ENCODE measurements around the gene TANC1. TPM values are rescaled to one million over a fixed set of nuclear protein-coding genes. Genes with fewer than 3 reads are reported as not detected.

Gene TANC1
- total RNA-seq, 1 donor from 2014 or later: 18.5 TPM

GRCh38 chr2:159151198-159152127 is 183.0 kb downstream of the TANC1 start:
- no peaks in the 10 kb centered on the region for H3K27me3 ChIP-seq (ENCODE audit: control insufficient read depth, insufficient read depth, low read length)
- TF ChIP-seq CTCF (IDR thresholded peaks at IDR 0.05; ENCODE audit: insufficient read depth, low read length, poor library complexity, severe bottlenecking): no peak
- DNase-seq (ENCODE audit: low read depth): no peak

GRCh38 chr2:159152128-159152778 is 183.8 kb downstream of the TANC1 start:
- no peak for DNase-seq (ENCODE audit: low read depth)
- TF ChIP-seq CTCF (IDR thresholded peaks at IDR 0.05; ENCODE audit: insufficient read depth, low read length, poor library complexity, severe bottlenecking): no peak
- no peaks in the 10 kb centered on the region for H3K36me3 ChIP-seq (ENCODE audit: control insufficient read depth, insufficient read depth, low read length)
- H3K27me3 ChIP-seq (ENCODE audit: control insufficient read depth, insufficient read depth, low read length): no peaks in the 10 kb centered on the region
- no peak overlapping the region for H3K4me3 ChIP-seq (ENCODE audit: low read depth, low read length)

More at GRCh38 chr2:159151198-159152127, 183.0 kb downstream of the TANC1 start:
- Histone ChIP-seq H3K4me3 (ENCODE audit: low read depth, low read length) (no peak overlapping the region), H3K36me3 (ENCODE audit: control insufficient read depth, insufficient read depth, low read length) (no peaks in the 10 kb centered on the region)

GRCh38 chr2:159153063-159153462 is 184.6 kb downstream of the TANC1 start:
- Histone ChIP-seq H3K4me3 (ENCODE audit: low read depth, low read length) (no peak overlapping the region), H3K36me3 (ENCODE audit: control insufficient read depth, insufficient read depth, low read length) (no peaks in the 10 kb centered on the region), H3K27me3 (ENCODE audit: control insufficient read depth, insufficient read depth, low read length) (no peaks in the 10 kb centered on the region)
- TF ChIP-seq CTCF (IDR thresholded peaks at IDR 0.05; ENCODE audit: insufficient read depth, low read length, poor library complexity, severe bottlenecking): no peak
- no peak for DNase-seq (ENCODE audit: low read depth)

GRCh38 chr2:159153463-159153862 is 185.0 kb downstream of the TANC1 start:
- Histone ChIP-seq H3K4me3 (ENCODE audit: low read depth, low read length) (no peak overlapping the region), H3K36me3 (ENCODE audit: control insufficient read depth, insufficient read depth, low read length) (no peaks in the 10 kb centered on the region), H3K27me3 (ENCODE audit: control insufficient read depth, insufficient read depth, low read length) (no peaks in the 10 kb centered on the region)
- no peak for DNase-seq (ENCODE audit: low read depth)
- no peak for TF ChIP-seq CTCF (IDR thresholded peaks at IDR 0.05; ENCODE audit: insufficient read depth, low read length, poor library complexity, severe bottlenecking)

GRCh38 chr2:159153951-159154350 is 185.5 kb downstream of the TANC1 start:
- no peak overlapping the region for H3K4me3 ChIP-seq (ENCODE audit: low read depth, low read length)
- TF ChIP-seq CTCF (IDR thresholded peaks at IDR 0.05; ENCODE audit: insufficient read depth, low read length, poor library complexity, severe bottlenecking): no peak
- no peaks in the 10 kb centered on the region for H3K36me3 ChIP-seq (ENCODE audit: control insufficient read depth, insufficient read depth, low read length)
- DNase-seq (ENCODE audit: low read depth): no peak
- H3K27me3 ChIP-seq (ENCODE audit: control insufficient read depth, insufficient read depth, low read length): no peaks in the 10 kb centered on the region
